DND-41 (cell line): Measurements from ENCODE around the gene CST6.

ENCODE experiments used
- ATAC-seq: fragments of 200-7000 bp; cut with Tn5 transposase; 3 replicates; pipeline ENCODE4 v1.9.1; 2021; ENCODE audit warnings: low read depth; ENCODE audit not compliant: insufficient read depth
- DNase-seq: peaks from one replicate; pipeline ENCODE4 v3.0.0-alpha.2; 2020
- H2AFZ ChIP-seq: 2 replicates; pipeline ENCODE4 v1.6.0; 2012; ENCODE audit warnings: low read depth, low read length
- H3K27ac ChIP-seq: 2 replicates; pipeline ENCODE4 v1.5.1; 2012; ENCODE audit warnings: low read length, inconsistent platforms
- H3K27me3 ChIP-seq: fragments of 200-600 bp; sonication (generic); 2 replicates; pipeline ENCODE4 v1.6.0; 2012; ENCODE audit warnings: low read length, mild to moderate bottlenecking, inconsistent platforms; ENCODE audit not compliant: insufficient read depth, poor library complexity
- H3K36me3 ChIP-seq: 2 replicates; pipeline ENCODE4 v1.5.1; 2012; ENCODE audit warnings: low read length, inconsistent platforms; ENCODE audit not compliant: insufficient read depth
- H3K4me1 ChIP-seq: 2 replicates; pipeline ENCODE4 v1.5.1; 2012; ENCODE audit warnings: mild to moderate bottlenecking, low read length; ENCODE audit not compliant: insufficient read depth
- H3K4me2 ChIP-seq: 2 replicates; pipeline ENCODE4 v1.6.0; 2012; ENCODE audit warnings: mild to moderate bottlenecking, moderate library complexity, low read length, inconsistent platforms; ENCODE audit not compliant: insufficient read depth
- H3K4me3 ChIP-seq, 2 experiments: fragments of 200-600 bp in 1 of 2; shearing (Covaris generic) in 1 of 2; 2 replicates each; pipeline ENCODE4 v1.5.1; 2012 to 2016; ENCODE audit warnings: inconsistent platforms in 2 of 2, low read length in 2 of 2, mild to moderate bottlenecking in 2 of 2, low read depth in 1 of 2, moderate library complexity in 1 of 2
- H3K79me2 ChIP-seq: 2 replicates; pipeline ENCODE4 v1.6.0; 2012; ENCODE audit warnings: low read length, inconsistent platforms; ENCODE audit not compliant: insufficient read depth
- H3K9ac ChIP-seq: 2 replicates; pipeline ENCODE4 v1.6.0; 2012; ENCODE audit warnings: low read depth, mild to moderate bottlenecking, inconsistent platforms, low read length, moderate library complexity
- H3K9me3 ChIP-seq: 2 replicates; pipeline ENCODE4 v1.5.1; 2012; ENCODE audit warnings: low read length, moderate library complexity, mild to moderate bottlenecking, inconsistent platforms; ENCODE audit not compliant: insufficient read depth, severe bottlenecking
- H4K20me1 ChIP-seq: 2 replicates; pipeline ENCODE4 v1.6.0; 2012; ENCODE audit warnings: low read length; ENCODE audit not compliant: insufficient read depth
- CTCF ChIP-seq: IDR thresholded peaks from 2 replicates; pipeline ENCODE4 v1.5.1; 2012; ENCODE audit warnings: borderline replicate concordance, low read length, moderate library complexity, mild to moderate bottlenecking; ENCODE audit not compliant: poor library complexity, severe bottlenecking; ENCODE audit errors: extremely low read depth
- EZH2 ChIP-seq: IDR thresholded peaks from 3 replicates; pipeline ENCODE4 v1.6.1; 2012; ENCODE audit warnings: borderline replicate concordance, low read depth, mild to moderate bottlenecking, moderate library complexity, low read length, inconsistent platforms; ENCODE audit not compliant: severe bottlenecking

CST6 gene

GRCh38 chr11:66012371-66012945 is 650 bp downstream of the CST6 start:
- H4K20me1 ChIP-seq = peaks cover 6% of the 10 kb centered on the region; the same call in 1 of the 2 replicates
- H3K79me2 ChIP-seq = no peaks in the 10 kb centered on the region
- H3K27me3 ChIP-seq = no peaks in the 10 kb centered on the region
- no peak overlapping the region for H2AFZ ChIP-seq
- ATAC-seq (no peak), DNase-seq (no peak)
- H3K4me1 ChIP-seq = peaks cover 4% of the 10 kb centered on the region
- no peaks in the 10 kb centered on the region for H3K36me3 ChIP-seq
- no peak overlapping the region for H3K27ac ChIP-seq
- H3K4me3 ChIP-seq = no peak overlapping the region
- no peak overlapping the region for H3K9ac ChIP-seq
- no peak overlapping the region for H3K4me2 ChIP-seq
- TF ChIP-seq EZH2 (no peak), CTCF (no peak)
- no peaks in the 10 kb centered on the region for H3K9me3 ChIP-seq

- Histone ChIP-seq H3K27ac (no peak overlapping the region), H3K36me3 (no peaks in the 10 kb centered on the region), H3K79me2 (no peaks in the 10 kb centered on the region), H3K4me3 (no peak overlapping the region), H4K20me1 (peaks cover 3% of the 10 kb centered on the region; the same call in 1 of the 2 replicates), H3K4me2 (no peak overlapping the region), H3K9ac (no peak overlapping the region), H3K9me3 (no peaks in the 10 kb centered on the region), H2AFZ (no peak overlapping the region), H3K27me3 (no peaks in the 10 kb centered on the region), H3K4me1 (no peaks in the 10 kb centered on the region)
- TF ChIP-seq CTCF (no peak), EZH2 (no peak)
- DNase-seq (no peak), ATAC-seq (no peak)
These were observed 1.3 kb downstream of the CST6 start for GRCh38 chr11:66012946-66013761.

GRCh38 chr11:66013762-66014100 is 1.9 kb downstream of the CST6 start:
- H3K36me3 ChIP-seq = no peaks in the 10 kb centered on the region
- no peaks in the 10 kb centered on the region for H3K27me3 ChIP-seq
- H3K4me1 ChIP-seq = no peaks in the 10 kb centered on the region
- DNase-seq (no peak), ATAC-seq (no peak)
- no peak overlapping the region for H3K4me3 ChIP-seq
- H4K20me1 ChIP-seq = peaks cover 3% of the 10 kb centered on the region; the same call in 1 of the 2 replicates
- H3K4me2 ChIP-seq = no peak overlapping the region
- H3K27ac ChIP-seq = no peak overlapping the region
- H3K9me3 ChIP-seq = no peaks in the 10 kb centered on the region
- H2AFZ ChIP-seq = no peak overlapping the region
- TF ChIP-seq EZH2 (no peak), CTCF (no peak)
- no peak overlapping the region for H3K9ac ChIP-seq
- no peaks in the 10 kb centered on the region for H3K79me2 ChIP-seq
